Measurements from ENCODE around the gene TCEANC2.
A peak's percentile ranks its signal among the peaks of the same experiment; 100 is the strongest.

The TCEANC2 gene

GRCh38 chr1:54138994-54139393 lies 85.6 kb downstream of the TCEANC2 start:
- DNase-seq: peak; percentile 2

- DNase-seq: peak; percentile 9
Measured at GRCh38 chr1:54139711-54140110, 86.3 kb downstream of the TCEANC2 start.

GRCh38 chr1:54142146-54142900 lies 88.9 kb downstream of the TCEANC2 start:
- DNase-seq: peak; percentile 9

GRCh38 chr1:54144366-54144765 lies 91.0 kb downstream of the TCEANC2 start:
- DNase-seq: no peak

GRCh38 chr1:54149734-54150133 lies 96.3 kb downstream of the TCEANC2 start:
- DNase-seq: no peak

- no peak for DNase-seq
Measured at GRCh38 chr1:54151013-54151412, 97.6 kb downstream of the TCEANC2 start.

GRCh38 chr1:54152696-54153095 lies 99.3 kb downstream of the TCEANC2 start, which contains the start of gene CDCP2:
Gene CDCP2 (minus strand): TSS chr1:54153000. CDS start chr1:54152922, 78 bp downstream.
- no peak for DNase-seq

GRCh38 chr1:54153535-54154439 lies 100.4 kb downstream of the TCEANC2 start:
- peak; percentile 73 for DNase-seq
